Lung (tissue), 12 donors: Measurements from ENCODE around the gene SHF. TPM values are rescaled to one million over a fixed set of nuclear protein-coding genes. Genes with fewer than 3 reads are reported as not detected.

Source experiments
- ATAC-seq: fragments of 200-7000 bp; cut with Tn5 transposase; one replicate; pipeline ENCODE4 v1.9.1; 2020; ENCODE audit warnings: moderate number of reproducible peaks; ENCODE audit not compliant: insufficient read depth, low FRiP score
- DNase-seq, 3 donors: peaks; one replicate each; pipeline ENCODE4 v3.0.0-alpha.2; 2013 to 2017
- H3K27ac ChIP-seq, 2 donors: one replicate each; pipeline ENCODE4 v1.5.1; 2013; ENCODE audit warnings: mild to moderate bottlenecking in 2 of 2, moderate library complexity in 2 of 2, control low read depth in 1 of 2, inconsistent platforms in 1 of 2, low read depth in 1 of 2, low read length in 1 of 2
- H3K27me3 ChIP-seq, 3 donors: one replicate each; pipeline ENCODE4 v1.5.1; 2013; ENCODE audit warnings: low read length in 2 of 3; ENCODE audit not compliant: control insufficient read depth in 3 of 3, insufficient read depth in 3 of 3
- H3K36me3 ChIP-seq, 4 donors: one replicate each; pipeline ENCODE4 v1.5.1; 2013; ENCODE audit warnings: low read length in 4 of 4, mild to moderate bottlenecking in 1 of 4, moderate library complexity in 1 of 4; ENCODE audit not compliant: control insufficient read depth in 4 of 4, insufficient read depth in 4 of 4
- H3K4me1 ChIP-seq, 5 donors: one replicate each; pipeline ENCODE4 v1.5.1; 2013; ENCODE audit warnings: low read length in 5 of 5, mild to moderate bottlenecking in 2 of 5, moderate library complexity in 1 of 5; ENCODE audit not compliant: control insufficient read depth in 5 of 5, insufficient read depth in 5 of 5
- H3K4me3 ChIP-seq: one replicate; pipeline ENCODE4 v1.5.1; 2013; ENCODE audit warnings: mild to moderate bottlenecking, control low read depth, moderate library complexity
- H3K9ac ChIP-seq, 2 donors: one replicate each; pipeline ENCODE4 v1.5.1; 2013; ENCODE audit warnings: low read length in 2 of 2, control low read depth in 1 of 2; ENCODE audit not compliant: insufficient read depth in 1 of 2
- H3K9me3 ChIP-seq, 4 donors: one replicate each; pipeline ENCODE4 v1.5.1; 2013; ENCODE audit warnings: low read length in 3 of 4, mild to moderate bottlenecking in 1 of 4, moderate library complexity in 1 of 4; ENCODE audit not compliant: control insufficient read depth in 4 of 4, insufficient read depth in 3 of 4
- WGBS, 2 donors: extraction: QIAGEN DNeasy Blood & Tissue Kit; methylation state at CpG; one replicate each; pipeline ENCODE4 v1.1.7; 2013; 5-methylcytosine and 5-hydroxymethylcytosine counted together
- polyA plus RNA-seq, 2 donors: library from polyadenylated mRNA; stranded (reverse); fragments of 200-250 nt; gene quantifications; one replicate each; pipeline ENCODE4 v1.2.1, GENCODE V29; 2013
- total RNA-seq, 2 donors: library from RNA; depleted of rRNA in 1 of 2; stranded (reverse); fragments of >200 nt in 1 of 2; gene quantifications; one replicate each; pipeline ENCODE4 v1.2.1, GENCODE V29; 2014 to 2021
- TF ChIP-seq, protein P1 (sequence below): IDR thresholded peaks from 2 replicates; pipeline ENCODE4 v1.5.1; 2012; ENCODE audit warnings: mild to moderate bottlenecking; ENCODE audit errors: control extremely low read depth, extremely low read depth
- donor health status: control.
- donor health status: control.
- donor health status: Bipolar disorder and iron deficiency.
- donor health status: healthy.
- donor health status: DM: yes; HTN: yes; CAD: no.

SHF gene
- total and polyA plus RNA-seq, 4 donors, result 1.9 to 15.9 (median 4.0) TPM

DNA sequence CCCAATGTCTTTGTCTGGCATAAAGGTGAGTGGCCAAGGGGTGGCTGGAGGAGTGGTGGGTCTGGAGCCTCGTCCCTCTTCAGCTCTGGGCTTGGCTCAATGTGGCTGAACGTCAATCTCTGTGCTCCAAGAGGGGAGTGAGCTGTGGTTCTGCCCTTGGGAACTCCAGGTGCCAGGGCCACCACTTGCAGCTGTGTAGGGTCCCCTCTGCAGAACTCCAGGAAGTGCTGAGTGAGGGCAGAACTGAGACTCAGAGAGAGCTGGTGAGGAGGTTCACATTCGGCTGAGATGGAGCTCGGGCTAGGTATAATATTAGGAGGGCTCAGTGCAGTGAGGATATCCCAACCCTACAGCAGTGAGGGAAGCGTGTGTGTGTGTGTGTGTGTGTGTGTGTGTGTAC is 46.4 kb downstream of the SHF start:
- TF ChIP-seq, protein P1, sequence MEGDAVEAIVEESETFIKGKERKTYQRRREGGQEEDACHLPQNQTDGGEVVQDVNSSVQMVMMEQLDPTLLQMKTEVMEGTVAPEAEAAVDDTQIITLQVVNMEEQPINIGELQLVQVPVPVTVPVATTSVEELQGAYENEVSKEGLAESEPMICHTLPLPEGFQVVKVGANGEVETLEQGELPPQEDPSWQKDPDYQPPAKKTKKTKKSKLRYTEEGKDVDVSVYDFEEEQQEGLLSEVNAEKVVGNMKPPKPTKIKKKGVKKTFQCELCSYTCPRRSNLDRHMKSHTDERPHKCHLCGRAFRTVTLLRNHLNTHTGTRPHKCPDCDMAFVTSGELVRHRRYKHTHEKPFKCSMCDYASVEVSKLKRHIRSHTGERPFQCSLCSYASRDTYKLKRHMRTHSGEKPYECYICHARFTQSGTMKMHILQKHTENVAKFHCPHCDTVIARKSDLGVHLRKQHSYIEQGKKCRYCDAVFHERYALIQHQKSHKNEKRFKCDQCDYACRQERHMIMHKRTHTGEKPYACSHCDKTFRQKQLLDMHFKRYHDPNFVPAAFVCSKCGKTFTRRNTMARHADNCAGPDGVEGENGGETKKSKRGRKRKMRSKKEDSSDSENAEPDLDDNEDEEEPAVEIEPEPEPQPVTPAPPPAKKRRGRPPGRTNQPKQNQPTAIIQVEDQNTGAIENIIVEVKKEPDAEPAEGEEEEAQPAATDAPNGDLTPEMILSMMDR, result no peak
- ATAC-seq (no peak), DNase-seq (no peak)
- 82 to 90% methylated on average over 5 of the region's 5 CpGs for WGBS, 2 donors
- peaks cover 0 to 13% (median 12%) of the 10 kb centered on the region in 3 donors for H3K27me3 ChIP-seq
- peaks cover 0 to 8% (median 0%) of the 10 kb centered on the region in 5 donors for H3K4me1 ChIP-seq
- H3K27ac ChIP-seq, result no peak overlapping the region
- no peak overlapping the region for H3K9ac ChIP-seq
- peaks cover 0 to 7% (median 0%) of the 10 kb centered on the region in 4 donors for H3K36me3 ChIP-seq
- peaks cover 0 to 4% (median 0%) of the 10 kb centered on the region in 4 donors for H3K9me3 ChIP-seq
- H3K4me3 ChIP-seq, result no peak overlapping the region

DNA sequence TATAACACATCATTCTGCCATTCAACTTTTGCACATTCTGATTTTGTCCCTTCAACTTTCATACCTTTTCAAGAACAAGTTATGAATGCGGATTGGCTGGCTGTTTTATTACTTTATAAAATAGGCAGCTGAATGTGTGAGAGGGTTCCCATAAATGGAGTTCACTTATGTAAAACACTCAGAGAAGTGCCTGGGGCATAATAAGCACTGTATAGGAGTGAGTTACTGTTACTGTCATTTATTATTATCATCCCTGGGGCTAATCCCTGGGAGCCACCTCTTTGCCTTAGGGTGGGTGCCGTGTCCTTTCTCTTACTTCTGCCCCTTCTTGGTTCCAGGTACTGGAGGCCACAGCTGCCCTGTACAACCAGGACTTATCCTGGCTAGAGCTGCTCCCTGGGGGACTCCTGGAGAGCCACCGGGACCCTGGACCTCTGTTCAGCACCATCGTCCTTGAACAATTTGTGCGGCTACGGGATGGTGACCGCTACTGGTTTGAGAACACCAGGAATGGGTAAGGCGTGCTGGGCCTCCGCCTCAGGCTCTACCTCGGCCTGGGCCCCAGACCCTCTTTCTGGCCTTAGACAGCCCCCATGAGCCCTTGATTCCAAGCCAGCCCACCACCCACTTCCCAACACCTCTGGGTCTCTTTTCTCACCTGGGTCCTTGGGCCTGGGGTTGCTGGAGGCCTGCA is 47.1 kb downstream of the SHF start:
- Histone ChIP-seq H3K27me3 (peaks cover 0 to 18% (median 15%) of the 10 kb centered on the region in 3 donors), H3K9me3 (peaks cover 0 to 4% (median 0%) of the 10 kb centered on the region in 4 donors), H3K4me3 (no peak overlapping the region), H3K27ac (no peak overlapping the region), H3K4me1 (peaks cover 0 to 8% (median 0%) of the 10 kb centered on the region in 5 donors), H3K36me3 (peaks cover 0 to 7% (median 0%) of the 10 kb centered on the region in 4 donors), H3K9ac (no peak overlapping the region)
- WGBS, 2 donors, result 95 to 98% methylated on average over 10 of the region's 10 CpGs
- ATAC-seq (no peak), DNase-seq (no peak)
- TF ChIP-seq, protein P1, result no peak

DNA sequence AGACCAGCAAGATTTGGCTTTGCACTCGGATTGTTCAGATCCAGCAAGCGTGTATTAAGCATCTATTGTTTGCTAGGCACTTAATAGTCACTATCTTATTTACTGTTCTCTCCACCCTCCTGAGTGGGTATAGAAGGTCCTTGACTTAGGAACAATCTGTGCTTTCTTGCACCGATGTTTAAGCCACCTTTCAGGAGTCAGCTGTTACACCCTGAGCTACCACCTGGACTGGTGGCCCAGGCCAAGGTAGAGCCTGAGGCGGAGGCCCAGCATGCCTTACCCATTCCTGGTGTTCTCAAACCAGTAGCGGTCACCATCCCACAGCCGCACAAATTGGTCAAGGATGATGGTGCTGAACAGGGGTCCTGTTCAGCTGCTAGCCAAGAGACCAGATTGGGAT is 48.0 kb downstream of the SHF start:
- peaks cover 0 to 7% (median 0%) of the 10 kb centered on the region in 4 donors for H3K36me3 ChIP-seq
- no peak for DNase-seq
- H3K9me3 ChIP-seq, result peaks cover 0 to 4% (median 0%) of the 10 kb centered on the region in 4 donors
- ATAC-seq, result peak; percentile 82
- no peak overlapping the region for H3K9ac ChIP-seq
- H3K4me3 ChIP-seq, result no peak overlapping the region
- 73 to 92% methylated on average over 6 of the region's 6 CpGs for WGBS, 2 donors
- TF ChIP-seq, protein P1, result no peak
- H3K4me1 ChIP-seq, result peaks cover 0 to 12% (median 0%) of the 10 kb centered on the region in 5 donors
- peaks cover 0 to 20% (median 18%) of the 10 kb centered on the region in 3 donors for H3K27me3 ChIP-seq
- no peak overlapping the region for H3K27ac ChIP-seq
